Activated naive CD4-positive, alpha-beta T cell treated with anti-CD3 and anti-CD28 coated beads, Interleukin-2, amount 10 ng/mL, durations not matched to agents 7 days and 5 days (primary cell): ENCODE data around the gene SMIM10L1.

Experiments
- CTCF ChIA-PET: fragments of 350-600 bp; sonication (Branson Sonifier 250); formaldehyde crosslinking; loops from one replicate; lab custom pipeline; 2021; ENCODE audit warnings: antibody characterized with exemption; lab: Charles Lee
- DNase-seq: peaks from one replicate; pipeline ENCODE4 v3.0.0-alpha.2; 2020
- H3K27ac Mint-ChIP-seq: one replicate; pipeline ENCODE4 v1.8.0; 2021; ENCODE audit warnings: mild to moderate bottlenecking, moderate library complexity, mixed read lengths
- H3K27me3 Mint-ChIP-seq: one replicate; pipeline ENCODE4 v1.8.0; 2021; ENCODE audit warnings: mild to moderate bottlenecking, mixed read lengths
- H3K36me3 Mint-ChIP-seq: one replicate; pipeline ENCODE4 v1.8.0; 2021; ENCODE audit warnings: mixed read lengths
- H3K4me1 Mint-ChIP-seq: one replicate; pipeline ENCODE4 v1.8.0; 2021; ENCODE audit warnings: mixed read lengths
- H3K4me3 Mint-ChIP-seq: one replicate; pipeline ENCODE4 v1.8.0; 2021; ENCODE audit warnings: mild to moderate bottlenecking, moderate library complexity, mixed read lengths
- H3K9me3 Mint-ChIP-seq: one replicate; pipeline ENCODE4 v1.8.0; 2021; ENCODE audit warnings: mixed read lengths

The SMIM10L1 gene

DNA sequence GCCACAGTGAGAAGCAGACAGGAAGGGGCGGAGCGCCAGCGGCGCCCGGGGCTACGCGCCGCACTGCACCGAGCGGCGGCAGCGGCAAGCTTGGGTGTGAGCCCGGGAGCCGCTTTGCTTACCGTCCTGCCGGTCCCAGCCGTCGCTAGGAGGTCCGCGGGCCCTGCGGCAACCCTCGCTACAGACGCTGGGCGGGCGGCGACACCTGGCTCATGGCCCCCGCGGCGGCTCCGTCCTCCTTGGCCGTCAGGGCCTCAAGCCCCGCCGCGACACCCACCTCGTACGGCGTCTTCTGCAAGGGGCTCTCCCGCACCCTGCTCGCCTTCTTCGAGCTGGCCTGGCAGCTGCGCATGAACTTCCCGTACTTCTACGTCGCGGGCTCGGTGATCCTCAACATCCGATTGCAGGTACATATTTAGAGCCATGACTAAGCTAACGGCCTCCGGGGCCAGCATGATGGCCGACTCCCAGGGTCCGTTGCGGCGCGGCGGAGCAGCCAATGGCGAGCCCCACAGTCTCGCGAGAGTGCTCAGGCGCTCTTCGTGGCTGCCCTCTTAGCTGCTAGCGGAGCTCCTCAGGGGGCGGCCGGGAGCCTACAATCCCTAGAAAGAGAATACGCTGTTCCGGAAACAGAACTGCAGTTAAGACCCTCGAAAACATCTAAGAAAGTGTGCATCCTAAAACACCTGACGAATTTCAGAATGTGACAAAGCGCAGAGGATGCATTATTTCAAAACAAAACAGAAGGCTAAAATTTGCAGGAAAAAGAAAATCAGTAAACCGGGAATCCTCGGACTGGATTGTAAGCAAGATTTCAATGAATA, at the start of gene SMIM10L1:
SMIM10L1 (plus strand) TSS at position 50 of the 824 bp plus-strand sequence; CDS start at position 213, 163 bp downstream.
- peaks cover 53% of the 10 kb centered on the region for H3K36me3 Mint-ChIP-seq
- no peaks in the 10 kb centered on the region for H3K9me3 Mint-ChIP-seq
- peak within 1 kb of the TSS; percentile 99 for H3K27ac Mint-ChIP-seq
- H3K4me3 Mint-ChIP-seq: peak within 1 kb of the TSS; percentile 98
- H3K4me1 Mint-ChIP-seq: peaks cover 57% of the 10 kb centered on the region
- DNase-seq: peak; percentile 93
- H3K27me3 Mint-ChIP-seq: no peaks in the 10 kb centered on the region
- CTCF ChIA-PET: interaction anchor here (0.8 to 1.9 kb wide), 3 partner anchors 8 to 421 kb away, joined by 3 to 5 read pairs (median 3); no protein-coding TSS in a partner anchor

DNA sequence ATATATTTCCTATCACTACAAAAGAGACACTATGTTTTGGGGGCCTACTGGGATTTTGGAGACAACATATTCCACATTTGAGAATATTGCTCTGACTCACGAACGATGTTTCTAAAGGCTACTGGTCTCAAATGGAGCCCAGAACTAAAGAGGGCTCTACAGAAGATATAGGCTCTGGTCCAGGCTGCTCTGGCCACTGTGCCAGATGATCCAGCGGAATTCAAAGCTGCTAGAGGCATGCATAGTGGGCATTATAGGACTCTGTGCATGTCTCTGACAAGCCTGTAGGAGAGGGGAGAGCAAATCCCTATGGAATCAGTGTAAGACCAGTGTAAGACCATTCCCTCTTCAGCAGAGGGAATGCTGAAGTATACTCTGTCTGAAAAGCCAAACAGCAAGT, 40.6 kb upstream of the SMIM10L1 start:
- peaks cover 2% of the 10 kb centered on the region for H3K9me3 Mint-ChIP-seq
- H3K27ac Mint-ChIP-seq: no peak overlapping the region
- no peaks in the 10 kb centered on the region for H3K4me1 Mint-ChIP-seq
- DNase-seq: no peak
- peaks cover 20% of the 10 kb centered on the region for H3K36me3 Mint-ChIP-seq
- CTCF ChIA-PET: no interaction called here
- H3K27me3 Mint-ChIP-seq: no peaks in the 10 kb centered on the region
- no peak overlapping the region for H3K4me3 Mint-ChIP-seq

DNA sequence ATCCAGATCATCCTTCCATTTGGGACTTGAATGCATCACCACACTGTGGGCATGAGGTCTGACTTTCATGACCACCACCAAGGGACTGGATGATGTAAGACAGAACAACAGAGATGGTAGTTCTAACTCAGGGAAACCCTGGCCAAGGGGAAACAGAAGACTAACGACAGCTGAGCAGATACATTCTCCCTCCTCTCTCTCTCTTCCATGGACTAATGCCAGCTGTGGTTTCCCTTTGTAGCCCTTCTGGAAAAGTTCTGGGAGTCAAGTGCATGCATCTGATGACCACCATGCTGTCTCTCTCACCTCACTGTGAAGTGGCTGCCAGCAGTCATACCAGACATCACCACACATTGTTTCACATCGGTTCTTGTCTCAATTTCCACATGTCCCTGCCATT, 40.0 kb upstream of the SMIM10L1 start:
- CTCF ChIA-PET: no interaction called here
- no peaks in the 10 kb centered on the region for H3K27me3 Mint-ChIP-seq
- H3K9me3 Mint-ChIP-seq: peaks cover 2% of the 10 kb centered on the region
- H3K4me3 Mint-ChIP-seq: no peak overlapping the region
- no peaks in the 10 kb centered on the region for H3K4me1 Mint-ChIP-seq
- no peak for DNase-seq
- H3K27ac Mint-ChIP-seq: no peak overlapping the region
- H3K36me3 Mint-ChIP-seq: peaks cover 21% of the 10 kb centered on the region

DNA sequence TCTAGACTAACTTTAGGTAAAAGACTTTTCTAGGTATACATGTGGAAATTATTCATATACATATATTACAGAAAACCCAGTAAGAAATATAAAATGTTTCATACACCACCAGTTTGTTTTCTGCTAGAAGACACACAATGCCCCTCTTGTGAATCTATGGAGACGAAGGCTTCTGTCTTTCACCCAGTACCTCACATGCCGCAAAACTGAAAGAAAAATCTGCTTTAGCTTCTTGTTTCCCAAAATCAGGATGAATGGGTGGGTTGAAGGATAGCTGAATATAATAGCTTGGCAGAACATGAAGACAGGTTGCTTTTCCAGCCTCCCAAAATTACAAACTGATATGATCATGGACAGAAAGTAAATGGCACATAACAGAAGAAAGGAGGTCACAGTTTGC, 37.8 kb upstream of the SMIM10L1 start:
- H3K36me3 Mint-ChIP-seq: peaks cover 14% of the 10 kb centered on the region
- DNase-seq: no peak
- CTCF ChIA-PET: no interaction called here
- H3K9me3 Mint-ChIP-seq: peaks cover 2% of the 10 kb centered on the region
- no peak overlapping the region for H3K4me3 Mint-ChIP-seq
- no peak overlapping the region for H3K27ac Mint-ChIP-seq
- H3K4me1 Mint-ChIP-seq: no peaks in the 10 kb centered on the region
- no peaks in the 10 kb centered on the region for H3K27me3 Mint-ChIP-seq

DNA sequence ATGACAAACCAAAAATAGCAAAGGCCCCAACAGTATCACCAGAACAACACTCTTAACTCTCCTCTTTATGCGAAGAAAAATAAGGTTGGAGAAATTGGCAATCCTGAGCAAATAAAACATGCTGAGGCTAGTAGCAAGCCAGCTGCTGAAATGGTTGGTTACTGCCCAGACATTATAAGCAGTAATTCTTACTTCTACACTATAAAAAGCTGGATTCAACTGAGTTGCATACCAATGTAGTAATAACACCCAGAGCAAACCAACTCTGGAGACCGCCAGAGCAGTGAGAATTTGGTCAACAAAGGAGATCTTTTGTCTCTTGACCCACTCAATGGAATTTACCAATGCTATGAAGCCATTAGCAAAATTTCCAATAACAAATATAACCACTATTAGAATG, 37.2 kb upstream of the SMIM10L1 start:
- H3K9me3 Mint-ChIP-seq: peaks cover 2% of the 10 kb centered on the region
- H3K36me3 Mint-ChIP-seq: peaks cover 12% of the 10 kb centered on the region
- no peak overlapping the region for H3K27ac Mint-ChIP-seq
- no peak for DNase-seq
- CTCF ChIA-PET: no interaction called here
- no peak overlapping the region for H3K4me3 Mint-ChIP-seq
- no peaks in the 10 kb centered on the region for H3K27me3 Mint-ChIP-seq
- H3K4me1 Mint-ChIP-seq: no peaks in the 10 kb centered on the region

DNA sequence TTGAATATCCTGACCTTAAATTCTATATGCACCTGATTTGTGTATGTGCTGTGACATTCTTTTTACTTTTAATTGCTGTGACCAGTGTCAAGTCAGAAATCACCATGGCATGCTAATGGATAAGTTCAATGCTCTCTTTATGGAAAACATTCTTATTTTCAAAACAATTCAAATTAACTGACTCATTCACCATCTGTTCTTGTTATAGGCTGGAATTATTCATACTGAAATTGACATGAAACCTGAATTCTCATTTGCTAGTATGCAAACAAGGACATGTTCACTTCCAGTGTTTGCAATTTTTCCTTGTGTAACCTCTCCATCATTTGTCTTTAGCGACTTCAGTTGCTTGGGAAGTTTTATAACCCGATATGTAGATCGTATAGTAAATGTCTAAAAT, 36.7 kb upstream of the SMIM10L1 start, which contains the start of gene TAS2R30:
TAS2R30 (minus strand) TSS at position 340 of the 400 bp plus-strand sequence. CDS start 400 bp downstream, outside the sequence.
- H3K9me3 Mint-ChIP-seq: peaks cover 2% of the 10 kb centered on the region
- H3K4me1 Mint-ChIP-seq: no peaks in the 10 kb centered on the region
- no peak for DNase-seq
- no peak within 1 kb of the TSS for H3K4me3 Mint-ChIP-seq
- no peak within 1 kb of the TSS for H3K27ac Mint-ChIP-seq
- no peaks in the 10 kb centered on the region for H3K27me3 Mint-ChIP-seq
- CTCF ChIA-PET: no interaction called here
- peaks cover 9% of the 10 kb centered on the region for H3K36me3 Mint-ChIP-seq

DNA sequence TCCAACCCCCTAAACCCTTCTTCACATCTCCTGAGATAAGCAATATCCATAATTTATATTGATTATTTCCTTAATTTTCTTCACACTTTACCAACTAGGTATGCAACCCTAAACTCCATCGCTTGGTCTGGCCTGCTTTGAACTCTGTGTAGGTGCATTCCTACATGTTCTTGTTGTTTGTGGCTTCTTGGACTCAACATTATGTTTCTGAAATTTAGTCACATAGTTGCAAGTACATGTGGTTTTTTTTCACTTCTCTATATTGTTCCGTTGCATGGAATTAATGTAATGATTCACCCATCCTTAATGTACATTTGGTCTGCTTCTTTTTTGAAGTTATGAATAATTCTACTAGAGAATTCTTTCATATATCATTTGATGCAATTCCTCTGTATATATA, 34.9 kb upstream of the SMIM10L1 start:
- Mint-ChIP-seq H3K27me3 (no peaks in the 10 kb centered on the region), H3K9me3 (no peaks in the 10 kb centered on the region), H3K27ac (no peak overlapping the region), H3K4me1 (no peaks in the 10 kb centered on the region), H3K4me3 (no peak overlapping the region), H3K36me3 (peaks cover 15% of the 10 kb centered on the region)
- CTCF ChIA-PET: no interaction called here
- DNase-seq: no peak

DNA sequence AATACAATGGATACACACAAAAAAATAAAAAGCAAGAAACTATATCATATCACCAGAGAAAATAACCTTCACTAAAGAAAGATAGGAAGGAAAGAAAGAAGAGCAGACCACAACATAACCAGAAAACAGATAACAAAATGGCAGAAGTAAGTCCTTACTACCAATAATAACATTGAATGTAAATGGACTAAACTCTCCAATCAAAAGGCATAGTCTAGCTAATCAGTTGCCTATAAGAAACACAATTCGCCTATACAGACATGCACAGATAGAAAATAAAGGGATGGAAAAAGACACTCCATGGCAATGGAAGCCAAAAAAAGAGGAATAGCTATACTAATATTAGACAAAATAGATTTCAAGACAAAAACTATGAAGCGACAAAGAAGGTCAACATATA, 27.6 kb upstream of the SMIM10L1 start:
- Mint-ChIP-seq H3K4me1 (no peaks in the 10 kb centered on the region), H3K9me3 (peaks cover 11% of the 10 kb centered on the region)
- CTCF ChIA-PET: no interaction called here

DNA sequence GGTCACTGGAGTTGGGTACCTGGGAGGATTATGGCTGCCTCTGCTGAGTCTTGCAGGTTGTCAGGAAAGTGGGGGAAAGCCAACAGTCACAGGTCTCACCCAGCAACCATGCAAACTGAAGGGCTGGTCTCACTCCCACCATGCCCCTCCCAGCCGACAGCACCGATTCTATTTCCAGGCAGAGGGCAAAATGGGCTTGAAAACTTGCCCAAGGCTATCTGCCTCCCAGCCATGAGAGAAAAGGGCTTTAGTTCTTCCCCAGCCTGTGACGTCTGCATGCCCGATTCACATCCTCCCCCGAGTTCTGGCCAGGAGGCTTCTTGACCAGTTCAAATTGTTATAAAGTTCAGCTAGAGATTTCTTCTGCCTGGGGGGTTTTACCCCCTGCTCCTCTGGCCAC, 26.7 kb upstream of the SMIM10L1 start:
- DNase-seq: no peak
- no peaks in the 10 kb centered on the region for H3K27me3 Mint-ChIP-seq
- H3K4me3 Mint-ChIP-seq: no peak overlapping the region
- peaks cover 11% of the 10 kb centered on the region for H3K9me3 Mint-ChIP-seq
- H3K27ac Mint-ChIP-seq: no peak overlapping the region
- H3K36me3 Mint-ChIP-seq: peaks cover 26% of the 10 kb centered on the region
- CTCF ChIA-PET: no interaction called here
- H3K4me1 Mint-ChIP-seq: no peaks in the 10 kb centered on the region

More for the DNA sequence above, 27.6 kb upstream of the SMIM10L1 start:
- Mint-ChIP-seq H3K36me3 (peaks cover 24% of the 10 kb centered on the region), H3K27ac (no peak overlapping the region), H3K4me3 (no peak overlapping the region), H3K27me3 (no peaks in the 10 kb centered on the region)
- no peak for DNase-seq

DNA sequence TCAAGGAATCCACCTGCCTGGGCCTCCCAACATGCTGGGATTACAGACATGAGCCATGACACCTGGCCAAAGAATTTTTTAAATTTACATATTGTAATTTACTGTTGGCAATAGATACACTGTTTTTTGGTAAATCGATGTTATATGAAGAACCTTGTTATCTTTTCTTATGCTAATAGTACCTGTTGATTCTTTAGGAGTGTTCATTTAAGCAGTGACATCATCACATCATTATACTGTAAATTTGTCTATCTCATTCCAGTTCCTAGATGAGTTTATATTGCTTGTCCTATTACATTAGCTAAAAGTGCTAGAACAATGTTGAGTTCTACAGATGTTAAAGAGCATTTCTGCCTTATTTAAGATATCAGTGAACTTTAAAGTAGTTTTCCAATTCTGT, 23.6 kb upstream of the SMIM10L1 start:
- no peak for DNase-seq
- no peaks in the 10 kb centered on the region for H3K27me3 Mint-ChIP-seq
- CTCF ChIA-PET: no interaction called here
- H3K4me3 Mint-ChIP-seq: no peak overlapping the region
- no peak overlapping the region for H3K27ac Mint-ChIP-seq
- no peaks in the 10 kb centered on the region for H3K4me1 Mint-ChIP-seq
- H3K36me3 Mint-ChIP-seq: peaks cover 22% of the 10 kb centered on the region
- H3K9me3 Mint-ChIP-seq: peaks cover 17% of the 10 kb centered on the region

DNA sequence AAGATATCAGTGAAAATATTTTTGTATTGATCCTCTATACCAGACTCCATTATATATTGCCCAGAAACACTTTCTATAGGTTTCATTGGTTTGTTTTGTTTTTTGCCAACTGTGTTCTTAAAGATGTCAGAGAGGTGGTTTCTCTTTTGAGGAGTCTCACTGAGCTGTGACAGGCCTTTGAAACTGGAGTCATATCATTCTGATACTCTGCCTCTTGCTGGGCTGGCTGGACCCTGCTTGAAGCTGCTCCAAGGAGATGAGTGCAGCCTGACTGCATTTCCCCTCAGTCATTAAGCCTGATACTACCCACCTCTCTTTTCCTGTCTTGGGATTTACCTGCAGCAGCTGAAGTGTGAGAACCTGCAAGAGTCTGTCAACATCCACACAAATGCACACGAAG, 20.2 kb upstream of the SMIM10L1 start:
- H3K4me3 Mint-ChIP-seq: no peak overlapping the region
- no peaks in the 10 kb centered on the region for H3K27me3 Mint-ChIP-seq
- peaks cover 21% of the 10 kb centered on the region for H3K36me3 Mint-ChIP-seq
- H3K9me3 Mint-ChIP-seq: peaks cover 9% of the 10 kb centered on the region
- DNase-seq: no peak
- H3K4me1 Mint-ChIP-seq: no peaks in the 10 kb centered on the region
- H3K27ac Mint-ChIP-seq: no peak overlapping the region
- CTCF ChIA-PET: no interaction called here

DNA sequence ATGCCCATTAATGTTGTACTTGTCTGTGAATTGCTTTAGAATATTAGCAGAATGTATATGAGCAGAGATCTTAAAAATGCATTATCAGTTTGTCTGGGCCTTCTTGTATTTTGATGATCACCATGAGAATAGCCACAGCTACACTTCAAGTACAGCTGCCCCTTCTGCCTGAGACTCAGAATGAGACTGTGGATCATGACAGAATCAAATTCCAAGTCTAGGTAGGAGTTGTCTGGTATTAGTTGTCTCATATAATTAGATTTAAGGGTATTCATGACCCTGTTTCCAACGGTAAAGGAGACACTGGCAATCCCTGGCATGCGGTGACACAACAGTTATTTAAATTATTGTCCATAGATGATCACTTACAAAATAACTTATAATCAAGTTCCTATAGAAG, 18.3 kb upstream of the SMIM10L1 start:
- CTCF ChIA-PET: no interaction called here
- H3K4me3 Mint-ChIP-seq: no peak overlapping the region
- H3K9me3 Mint-ChIP-seq: peaks cover 15% of the 10 kb centered on the region
- no peak overlapping the region for H3K27ac Mint-ChIP-seq
- H3K27me3 Mint-ChIP-seq: no peaks in the 10 kb centered on the region
- DNase-seq: no peak
- H3K4me1 Mint-ChIP-seq: no peaks in the 10 kb centered on the region
- peaks cover 24% of the 10 kb centered on the region for H3K36me3 Mint-ChIP-seq

DNA sequence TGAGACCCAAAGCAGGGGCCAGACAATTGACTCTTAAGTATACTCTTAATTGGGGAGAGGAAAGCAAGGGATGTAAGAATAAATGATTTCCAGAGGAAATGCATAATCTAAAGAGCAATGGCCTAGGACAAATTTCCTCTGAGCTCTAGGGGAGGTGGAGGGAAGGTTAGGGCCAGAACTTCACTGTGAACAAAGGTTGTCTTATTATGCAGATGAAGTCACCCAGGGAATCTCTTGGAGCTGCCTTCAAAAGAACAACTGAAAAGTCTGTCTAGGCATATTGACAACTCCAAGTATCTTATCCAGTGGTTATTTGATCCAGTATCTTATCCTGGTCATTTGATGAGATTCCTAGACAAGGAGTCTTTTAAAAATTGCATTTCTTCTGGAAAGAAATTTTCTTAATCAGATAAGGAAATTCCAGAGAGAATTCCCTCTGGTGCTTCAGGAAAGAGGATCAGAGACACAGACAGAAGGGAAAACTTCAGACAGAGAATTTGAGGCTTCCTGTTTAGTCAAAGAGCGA, 16.5 kb upstream of the SMIM10L1 start:
- no peaks in the 10 kb centered on the region for H3K27me3 Mint-ChIP-seq
- H3K27ac Mint-ChIP-seq: no peak overlapping the region
- no peaks in the 10 kb centered on the region for H3K4me1 Mint-ChIP-seq
- no peak overlapping the region for H3K4me3 Mint-ChIP-seq
- H3K36me3 Mint-ChIP-seq: peaks cover 30% of the 10 kb centered on the region
- DNase-seq: no peak
- H3K9me3 Mint-ChIP-seq: peaks cover 15% of the 10 kb centered on the region
- CTCF ChIA-PET: interaction anchor here (1.3 kb wide), 1 partner anchor 45 kb away, joined by 4 read pairs; no protein-coding TSS in a partner anchor

DNA sequence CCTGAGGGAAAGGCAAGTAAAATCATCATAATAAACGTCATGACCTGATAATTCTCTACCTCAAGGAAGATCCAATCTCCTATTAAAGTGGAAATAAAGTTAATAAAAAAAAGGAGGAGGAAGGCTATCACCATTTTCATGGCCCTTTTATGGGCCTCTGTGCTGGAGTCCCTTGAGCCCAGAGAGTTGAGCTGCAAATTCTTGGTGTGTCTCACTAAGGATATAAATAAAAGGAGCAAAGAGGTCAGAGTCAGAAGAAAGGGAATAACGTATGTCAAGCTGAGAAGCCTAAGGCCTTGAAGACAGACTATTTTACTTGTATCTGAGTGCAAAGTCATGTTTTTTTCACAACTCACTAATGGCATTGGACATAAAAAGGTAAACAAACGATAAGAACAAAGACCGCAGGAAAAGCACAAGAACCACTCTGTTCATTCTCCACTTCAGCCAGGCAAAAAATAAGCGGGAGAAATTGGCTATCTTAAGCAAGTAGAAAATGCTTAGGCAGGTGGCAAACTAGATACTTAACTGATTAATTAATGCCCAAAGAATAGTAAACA, 12.0 kb upstream of the SMIM10L1 start:
- peaks cover 41% of the 10 kb centered on the region for H3K36me3 Mint-ChIP-seq

More for the DNA sequence above, 12.0 kb upstream of the SMIM10L1 start:
- Mint-ChIP-seq H3K27me3 (no peaks in the 10 kb centered on the region), H3K4me3 (no peak overlapping the region), H3K27ac (no peak overlapping the region), H3K9me3 (peaks cover 9% of the 10 kb centered on the region), H3K4me1 (no peaks in the 10 kb centered on the region)
- CTCF ChIA-PET: no interaction called here
- DNase-seq: no peak
